ENCODE measurements around the gene CES4A.
"Not testable (repeated sequence)": the region's sequence is repeated elsewhere in the genome, so short reads cannot be mapped to it uniquely, and the experiment has no call there.

Gene CES4A

GRCh38 chr16:66958857-66959703, 29.3 kb upstream of the CES4A start:
- DNase-seq, result no peak

DNA sequence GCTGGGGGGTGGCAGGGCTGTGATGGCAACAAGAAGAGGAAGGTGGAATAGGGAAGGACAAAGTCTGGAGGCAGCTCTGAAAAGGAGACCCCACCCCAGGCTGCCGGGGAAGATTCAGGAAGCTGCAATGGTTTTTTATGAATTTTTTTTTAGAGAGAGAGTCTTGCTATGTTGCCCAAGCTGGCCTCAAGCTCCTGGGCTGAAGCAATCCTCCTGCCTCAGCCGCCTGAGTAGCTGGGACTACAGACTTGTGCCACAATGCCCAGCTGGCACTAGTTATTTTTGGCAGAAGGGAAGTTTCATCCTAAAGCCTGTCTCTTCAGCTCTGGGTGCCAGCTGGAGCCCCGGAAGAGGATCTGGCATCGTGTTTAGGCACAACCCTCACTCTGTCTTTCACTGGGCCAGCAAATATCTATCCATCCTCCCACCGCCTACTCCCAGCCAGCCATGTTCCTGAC, 28.7 kb upstream of the CES4A start:
- peak; percentile 73 for DNase-seq

GRCh38 chr16:66960270-66960669, 28.1 kb upstream of the CES4A start:
- no peak for DNase-seq

DNA sequence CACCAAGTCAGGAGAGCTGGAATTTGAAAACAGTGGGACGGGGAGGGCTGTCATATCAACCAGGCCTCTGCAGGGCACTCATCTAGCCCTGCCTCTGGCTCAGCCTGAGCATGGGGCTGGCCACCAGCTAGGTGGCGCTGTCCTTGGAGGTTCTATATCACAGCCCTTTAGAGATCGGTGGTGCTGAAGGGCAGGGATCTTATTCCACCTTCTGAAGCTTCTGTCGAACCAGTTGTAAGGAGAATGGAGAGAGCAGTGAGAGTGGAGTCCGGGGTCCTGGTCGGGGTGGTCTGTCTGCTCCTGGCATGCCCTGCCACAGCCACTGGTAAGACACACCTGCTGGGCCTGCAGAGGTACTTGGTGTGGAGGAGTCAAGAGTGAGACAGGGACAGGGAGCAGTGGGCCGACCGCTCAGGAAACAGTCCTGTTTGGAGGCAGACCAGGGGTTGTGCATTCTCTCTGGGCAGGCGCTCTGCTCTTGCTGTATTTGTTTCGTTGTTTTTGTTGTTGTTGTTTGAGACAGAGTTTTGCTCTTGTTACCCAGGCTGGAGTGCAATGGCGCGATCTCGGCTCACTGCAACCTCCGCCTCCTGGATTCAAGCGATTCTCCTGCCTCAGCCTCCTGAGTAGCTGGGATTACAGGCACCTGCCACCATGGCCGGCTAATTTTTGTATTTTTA, 27.2 kb upstream of the CES4A start, which contains the start of gene CES3:
Gene CES3, plus strand, starts transcription at position 202 of the 680 bp plus-strand sequence. Its CDS starts 42 bp downstream, at position 244.
- DNase-seq, result peak; percentile 88

GRCh38 chr16:66961914-66962313, 26.5 kb upstream of the CES4A start:
- no peak for DNase-seq

DNA sequence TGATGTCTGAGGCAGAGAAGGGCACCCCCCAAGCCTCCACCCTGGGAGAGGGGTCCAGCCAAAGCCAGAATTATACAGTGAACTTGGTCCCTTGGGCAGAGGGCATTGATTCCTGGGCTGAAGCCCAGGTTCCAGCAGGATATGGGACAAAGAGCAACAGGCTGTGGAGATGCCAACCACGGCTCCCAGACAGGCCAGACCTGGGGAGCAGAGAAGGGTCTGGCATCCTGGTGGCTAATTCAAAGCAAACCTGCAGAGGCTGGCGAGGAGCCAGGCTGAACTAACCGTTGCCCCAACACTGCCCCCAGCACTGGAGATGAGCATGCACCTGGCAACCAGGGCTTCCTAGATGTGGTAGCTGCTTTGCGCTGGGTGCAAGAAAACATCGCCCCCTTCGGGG, 24.3 kb upstream of the CES4A start:
- DNase-seq, result no peak

DNA sequence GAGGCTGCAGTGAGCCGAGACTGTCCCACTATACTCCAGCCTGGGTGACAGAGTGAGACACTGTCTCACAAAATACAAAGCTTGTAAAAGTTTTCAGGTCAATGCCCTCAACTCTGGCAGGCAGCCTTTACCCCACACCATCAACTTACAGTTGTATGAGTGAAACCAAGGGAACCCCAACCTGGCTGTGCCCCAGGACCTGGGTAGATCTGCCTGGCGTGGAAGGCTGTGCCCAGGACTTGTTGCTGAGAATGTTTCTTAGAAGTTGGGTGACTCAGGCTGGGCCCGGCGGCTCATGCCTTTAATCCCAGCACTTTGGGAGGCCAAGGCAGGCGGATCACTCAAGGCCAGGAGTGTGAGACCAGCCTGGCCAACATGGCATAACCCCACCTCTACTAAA, 19.5 kb upstream of the CES4A start:
- DNase-seq, result no peak

- no peak for DNase-seq
Measured at GRCh38 chr16:66970775-66971720, 17.3 kb upstream of the CES4A start.

DNA sequence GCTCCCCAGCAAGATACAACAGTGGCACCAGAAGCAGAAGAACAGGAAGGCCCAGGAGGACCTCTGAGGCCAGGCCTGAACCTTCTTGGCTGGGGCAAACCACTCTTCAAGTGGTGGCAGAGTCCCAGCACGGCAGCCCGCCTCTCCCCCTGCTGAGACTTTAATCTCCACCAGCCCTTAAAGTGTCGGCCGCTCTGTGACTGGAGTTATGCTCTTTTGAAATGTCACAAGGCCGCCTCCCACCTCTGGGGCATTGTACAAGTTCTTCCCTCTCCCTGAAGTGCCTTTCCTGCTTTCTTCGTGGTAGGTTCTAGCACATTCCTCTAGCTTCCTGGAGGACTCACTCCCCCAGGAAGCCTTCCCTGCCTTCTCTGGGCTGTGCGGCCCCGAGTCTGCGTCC, 15.4 kb upstream of the CES4A start:
- no peak for DNase-seq

DNA sequence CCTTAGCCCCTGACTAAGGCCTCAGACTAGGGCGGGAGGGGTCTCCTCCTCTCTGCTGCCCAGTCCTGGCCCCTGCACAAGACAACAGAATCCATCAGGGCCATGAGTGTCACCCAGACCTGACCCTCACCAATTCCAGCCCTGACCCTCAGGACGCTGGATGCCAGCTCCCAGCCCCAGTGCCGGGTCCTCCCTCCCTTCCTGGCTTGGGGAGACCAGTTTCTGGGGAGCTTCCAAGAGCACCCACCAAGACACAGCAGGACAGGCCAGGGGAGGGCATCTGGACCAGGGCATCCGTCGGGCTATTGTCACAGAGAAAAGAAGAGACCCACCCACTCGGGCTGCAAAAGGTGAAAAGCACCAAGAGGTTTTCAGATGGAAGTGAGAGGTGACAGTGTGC, 14.7 kb upstream of the CES4A start:
- DNase-seq, result no peak

GRCh38 chr16:66974156-66974931, 14.0 kb upstream of the CES4A start:
- DNase-seq, result not testable (repeated sequence)

- not testable (repeated sequence) for DNase-seq
Measured at GRCh38 chr16:66974932-66975246, 13.5 kb upstream of the CES4A start.

DNA sequence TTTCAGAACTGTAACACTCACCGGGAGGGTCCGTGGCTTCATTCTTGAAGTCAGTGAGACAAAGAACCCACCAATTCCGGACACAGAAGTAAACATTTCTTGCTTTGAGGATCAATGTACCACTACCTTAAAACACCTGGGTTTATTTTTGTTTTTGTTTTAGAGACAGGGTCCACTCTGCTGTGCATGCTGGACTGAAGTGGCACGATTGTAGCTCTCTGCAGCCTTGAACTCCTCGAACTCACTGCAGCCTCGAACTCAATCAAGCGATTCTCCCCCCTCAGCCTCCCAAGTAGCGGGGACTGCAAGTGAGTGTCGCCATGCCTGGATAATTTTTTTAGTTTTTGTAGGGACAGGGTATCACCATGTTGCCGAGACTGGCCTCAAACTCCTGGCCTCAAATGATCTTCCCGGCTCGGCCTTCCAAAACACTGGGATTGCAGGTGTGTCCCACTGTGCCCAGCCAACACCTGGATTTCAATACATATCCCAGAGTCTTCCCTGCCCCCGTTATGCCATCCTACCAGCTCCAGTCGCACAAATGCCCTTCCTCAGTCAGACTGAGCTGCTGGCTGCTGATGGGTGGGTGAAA, 13.0 kb upstream of the CES4A start:
- DNase-seq, result no peak

DNA sequence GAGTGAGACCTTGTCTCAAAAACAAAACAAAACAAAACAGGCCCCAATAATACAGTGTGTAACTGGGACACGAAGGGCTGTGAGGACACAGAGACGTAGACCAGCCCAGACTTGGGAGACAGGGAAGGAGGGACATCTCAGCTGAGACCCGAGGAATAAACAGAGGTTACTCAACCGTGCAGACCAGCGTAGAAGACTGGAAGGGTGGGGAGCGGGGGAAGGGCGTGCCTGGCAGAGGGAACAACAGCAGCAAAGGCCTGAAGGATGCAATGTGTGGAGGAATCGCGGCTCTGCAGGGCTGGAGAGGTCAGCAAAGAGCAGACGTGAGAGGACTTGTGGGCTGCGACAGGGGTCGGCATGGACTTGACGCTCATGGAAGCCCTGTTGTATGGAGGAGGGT, 11.6 kb upstream of the CES4A start:
- DNase-seq, result no peak

- peak; percentile 61 for DNase-seq
Measured at GRCh38 chr16:66977341-66978113, 10.9 kb upstream of the CES4A start.

DNA sequence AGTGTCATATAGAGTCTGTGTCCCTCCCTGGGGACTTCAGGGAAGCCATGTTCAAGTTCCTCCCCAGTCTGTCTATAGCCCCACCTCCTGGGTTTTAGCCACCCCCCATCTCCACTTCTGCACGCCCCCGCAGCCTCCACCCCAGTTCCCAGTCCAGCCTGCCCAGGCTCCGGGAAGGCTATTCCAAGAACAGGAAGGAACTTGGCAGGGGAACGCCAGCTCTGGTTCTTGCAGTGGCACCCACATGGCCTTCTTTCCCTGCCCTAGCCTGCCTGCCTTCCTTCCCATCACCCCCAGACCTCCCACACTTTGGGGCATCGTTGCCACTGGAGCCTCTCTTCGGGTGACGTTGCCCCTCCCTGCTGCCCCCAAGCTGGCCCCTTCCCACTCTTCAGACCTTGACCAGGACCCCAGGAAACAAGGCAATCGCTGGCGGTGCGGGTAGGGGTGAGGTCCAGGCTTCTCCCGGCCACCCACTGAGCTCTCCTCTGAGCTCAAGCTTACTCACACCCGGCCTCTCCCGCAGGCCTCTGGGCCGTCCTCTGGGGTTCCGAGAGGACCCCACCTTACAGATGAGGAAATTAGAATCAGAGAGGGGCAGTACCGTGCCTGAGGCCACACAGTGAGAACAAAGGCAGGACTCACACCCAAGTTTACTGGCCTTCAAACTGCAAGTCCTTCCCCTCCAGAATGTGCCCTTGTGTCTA, 9.2 kb upstream of the CES4A start:
- no peak for DNase-seq

DNA sequence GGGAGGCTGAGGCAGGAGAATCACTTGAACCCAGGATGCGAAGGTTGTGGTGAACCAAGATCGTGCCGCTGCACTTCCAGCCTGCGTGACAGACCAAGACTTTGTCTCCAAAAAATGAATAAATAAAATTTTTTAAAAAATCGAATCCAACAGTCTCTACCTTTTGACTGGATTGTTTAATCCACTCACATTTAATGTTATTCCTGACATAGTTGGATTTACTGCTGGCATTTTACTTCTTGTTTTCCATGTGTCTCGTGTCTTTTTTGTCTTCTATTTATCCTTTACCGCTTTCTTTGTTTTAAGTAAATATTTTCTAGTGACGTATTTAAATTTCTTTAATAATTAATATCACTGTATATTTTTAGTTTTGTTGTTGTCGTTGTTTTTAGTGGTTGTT, 5.4 kb upstream of the CES4A start:
- no peak for DNase-seq

- no peak for DNase-seq
Measured at GRCh38 chr16:66984892-66985311, 3.5 kb upstream of the CES4A start.

- no peak for DNase-seq
Measured at GRCh38 chr16:66986559-66986958, 1.8 kb upstream of the CES4A start.

DNA sequence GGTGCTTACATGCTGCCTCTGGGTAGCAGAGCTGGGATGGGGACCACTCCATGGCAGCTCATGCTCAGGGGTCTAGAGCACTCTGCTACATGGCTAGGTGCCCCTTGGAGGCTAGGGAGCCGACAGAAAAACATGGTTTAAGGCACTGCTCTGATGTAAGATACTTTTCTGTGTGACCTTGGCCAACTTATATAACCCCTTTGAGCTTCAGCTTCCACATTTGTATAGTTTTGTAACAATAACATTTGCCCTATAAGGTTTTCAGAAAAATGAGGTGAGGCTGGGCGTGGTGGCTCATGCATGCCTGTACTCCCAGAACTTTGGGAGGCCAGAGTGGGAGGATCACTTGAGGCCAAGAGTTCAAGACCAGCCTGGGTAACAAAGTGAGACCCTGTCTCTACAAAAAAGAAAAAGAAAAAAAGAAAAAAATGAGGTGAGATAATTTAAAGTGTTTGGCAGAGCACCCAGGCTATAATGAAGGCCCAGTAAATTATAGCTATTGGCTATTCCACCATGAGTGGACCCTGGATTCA, 3.2 kb downstream of the CES4A start:
- no peak for DNase-seq
